SH-SY5Y (cell line): ENCODE results near the gene GABARAP.

Experiments used
- GATA2 ChIP-seq: IDR thresholded peaks from 2 replicates; pipeline ENCODE4 v1.6.1; 2011; ENCODE audit warnings: mild to moderate bottlenecking, low read depth, low read length
- GATA3 ChIP-seq: IDR thresholded peaks from 2 replicates; pipeline ENCODE4 v1.6.1; 2011; ENCODE audit warnings: low read depth, mild to moderate bottlenecking, low read length, moderate library complexity

Gene GABARAP

DNA sequence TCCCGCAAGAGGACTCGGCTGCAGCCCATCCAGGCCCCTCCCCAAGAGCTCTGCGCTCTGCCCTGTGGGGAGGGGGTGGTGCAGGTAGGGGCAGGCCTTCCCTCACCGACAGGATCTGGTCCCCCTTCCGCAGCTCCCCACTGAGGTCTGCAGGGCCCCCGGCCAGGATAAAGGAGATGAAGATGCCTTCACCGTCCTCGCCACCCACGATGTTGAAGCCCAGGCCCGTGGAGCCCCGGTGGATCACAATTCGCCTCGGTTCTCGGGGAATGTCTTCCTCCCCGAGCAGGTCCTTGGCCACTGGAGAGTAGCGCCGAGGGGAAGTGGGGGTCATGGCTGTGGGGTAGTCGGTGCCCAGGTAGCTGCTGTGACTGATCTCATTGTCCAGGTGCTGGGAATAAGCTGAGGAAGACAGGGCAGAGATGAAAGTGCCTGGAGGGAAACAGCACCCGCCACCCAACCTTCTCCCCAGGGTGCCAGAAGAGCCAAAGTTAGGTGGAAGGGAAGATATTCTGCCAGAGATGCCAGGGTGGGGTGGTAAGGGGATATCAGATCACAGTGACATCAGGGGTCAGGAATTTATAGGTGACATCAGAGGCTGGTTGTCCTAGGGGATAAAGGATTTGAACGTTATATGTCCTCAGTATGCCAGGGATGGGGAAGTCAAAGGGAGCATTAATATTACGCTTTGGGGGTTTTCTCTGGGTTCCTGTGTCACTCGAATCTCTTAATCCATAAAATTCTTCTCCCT is 45.4 kb downstream of the GABARAP start:
- no peak for TF ChIP-seq GATA3
- no peak for TF ChIP-seq GATA2

GRCh38 chr17:7195971-7196370 is 46.3 kb downstream of the GABARAP start:
- TF ChIP-seq GATA2 (no peak), GATA3 (no peak)

DNA sequence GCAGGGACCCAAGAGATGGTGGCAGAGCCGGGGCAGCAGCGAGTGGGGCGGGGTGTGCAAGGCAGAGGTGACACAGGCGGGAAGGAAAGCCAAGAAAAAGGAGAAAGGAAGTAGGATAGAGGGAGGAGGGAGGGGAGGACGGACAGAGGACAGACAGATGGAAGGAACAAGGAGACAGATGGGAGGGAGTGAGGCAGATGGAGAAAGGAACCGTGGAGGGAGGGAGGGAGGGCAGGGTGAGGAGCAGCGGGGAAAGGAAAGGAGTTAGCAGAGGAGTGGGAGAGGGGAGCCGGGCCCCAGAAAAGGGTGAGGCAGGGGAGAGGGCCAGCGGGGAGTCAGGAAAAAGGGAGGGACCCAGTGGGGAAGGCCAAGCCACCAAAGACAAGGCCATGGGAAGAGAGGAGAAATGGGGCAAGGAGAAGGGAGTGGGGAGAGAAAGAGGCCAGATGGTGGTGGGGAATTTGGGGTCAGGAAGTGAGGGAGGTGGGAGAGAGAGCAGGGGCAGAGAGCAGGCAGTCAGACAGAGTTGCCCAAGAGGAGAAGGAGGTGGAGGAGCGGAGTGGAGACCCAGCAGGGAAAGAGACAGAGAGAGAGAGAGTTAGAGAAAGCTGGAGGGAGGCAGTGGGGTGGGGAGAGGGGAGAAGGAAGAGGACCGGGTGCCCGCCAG is 49.8 kb downstream of the GABARAP start:
- TF ChIP-seq GATA2 = no peak
- TF ChIP-seq GATA3 = no peak

DNA sequence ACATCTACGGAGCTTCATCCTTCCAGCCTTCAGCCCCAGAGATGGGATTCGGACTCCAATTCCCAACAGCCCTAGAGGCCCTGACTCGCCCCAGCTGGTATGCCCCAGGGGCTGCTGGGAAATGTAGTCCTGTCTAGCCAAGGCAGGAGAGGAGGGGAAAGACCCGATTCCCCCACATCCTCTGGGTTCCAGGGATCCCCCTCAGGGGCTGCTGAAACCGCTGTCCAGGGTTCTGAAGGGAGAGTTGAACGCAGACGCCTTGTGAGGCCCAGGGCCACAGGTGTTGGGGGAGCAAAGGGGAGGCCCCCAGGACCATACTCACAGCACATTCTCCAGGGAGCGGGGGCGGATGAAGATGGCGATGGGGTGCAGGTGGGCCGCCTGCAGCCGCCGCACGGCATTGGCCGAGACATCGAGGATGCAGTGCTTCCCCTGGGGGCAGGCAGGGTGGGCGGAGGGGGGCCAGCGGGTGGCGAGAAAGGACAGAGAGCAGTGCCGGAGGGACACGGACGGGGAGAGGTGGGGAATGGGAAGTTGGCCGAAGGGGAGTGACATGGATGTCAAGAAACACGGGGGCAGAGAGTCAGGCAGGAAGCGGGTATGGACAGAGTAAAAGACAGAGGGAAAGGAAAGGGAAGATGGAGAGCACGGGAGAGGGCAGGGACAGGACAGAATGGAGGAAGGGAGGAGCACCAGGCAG is 50.5 kb downstream of the GABARAP start:
- TF ChIP-seq GATA2 = no peak
- no peak for TF ChIP-seq GATA3

GRCh38 chr17:7191069-7191468 is 51.2 kb downstream of the GABARAP start:
- no peak for TF ChIP-seq GATA2
- no peak for TF ChIP-seq GATA3

DNA sequence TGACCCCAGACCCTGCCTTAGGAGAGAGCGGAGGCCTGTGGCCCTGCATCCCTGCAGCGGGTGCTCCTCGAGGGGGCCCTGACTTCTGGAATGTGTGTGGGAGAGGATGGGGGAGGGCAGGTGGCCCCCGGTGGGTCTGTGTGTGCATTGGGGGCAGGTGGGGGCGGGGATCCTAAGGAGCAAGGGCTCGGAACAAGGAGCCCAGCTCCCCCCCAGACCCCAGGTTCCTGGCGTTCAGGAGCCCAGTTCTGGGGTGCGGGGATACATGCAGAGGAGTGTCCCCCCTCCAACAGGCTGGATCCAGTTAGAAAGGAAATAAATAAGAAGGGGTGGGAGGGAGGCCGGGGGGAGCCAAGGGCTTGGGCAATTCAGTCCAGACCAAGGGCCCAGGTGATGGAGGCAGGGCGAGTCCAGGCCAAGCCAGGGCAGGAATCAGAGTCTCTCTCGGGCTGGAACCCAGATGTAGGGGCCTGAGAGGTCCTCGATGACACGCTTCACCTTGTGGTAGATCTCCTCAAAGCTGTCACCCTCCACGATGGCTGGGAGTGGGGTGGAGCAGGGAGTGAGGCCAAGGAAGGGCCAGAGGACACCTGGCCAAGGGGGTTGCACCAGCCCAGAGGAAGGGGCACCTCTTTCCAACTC is 51.9 kb downstream of the GABARAP start:
- no peak for TF ChIP-seq GATA3
- no peak for TF ChIP-seq GATA2
